HG03558 (cell line): Measurements from ENCODE around the gene DOCK7.
"Not testable (repeated sequence)": the region's sequence is repeated elsewhere in the genome, so short reads cannot be mapped to it uniquely, and the experiment has no call there.

ENCODE experiments used
- ATAC-seq: cut with Tn5 transposase; IDR thresholded peaks from one replicate; pipeline ENCODE4 v1.9.1; 2021; ENCODE audit warnings: moderate number of reproducible peaks; ENCODE audit not compliant: unreplicated experiment; ENCODE audit errors: extremely low read depth

DOCK7 gene

DNA sequence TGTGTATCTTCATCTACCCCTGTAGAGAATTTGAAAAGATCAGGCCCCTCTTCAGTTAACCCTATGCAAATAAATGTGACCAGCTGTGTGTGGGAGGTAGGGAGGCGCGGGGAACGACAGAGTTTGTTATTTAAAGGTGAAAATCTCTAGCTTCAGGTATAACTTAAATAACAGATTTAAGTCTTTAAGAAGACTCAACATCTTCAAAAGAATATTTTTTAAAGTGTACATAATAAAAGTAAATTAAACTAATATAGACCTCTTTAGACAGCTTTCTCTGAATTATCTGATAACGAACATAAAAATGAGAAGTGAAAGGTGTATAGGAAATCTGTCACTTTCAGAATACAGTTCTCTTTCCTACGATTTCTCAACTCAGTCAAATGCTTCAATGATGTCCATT, 74.9 kb downstream of the DOCK7 start:
- ATAC-seq, result peak; percentile 77

DNA sequence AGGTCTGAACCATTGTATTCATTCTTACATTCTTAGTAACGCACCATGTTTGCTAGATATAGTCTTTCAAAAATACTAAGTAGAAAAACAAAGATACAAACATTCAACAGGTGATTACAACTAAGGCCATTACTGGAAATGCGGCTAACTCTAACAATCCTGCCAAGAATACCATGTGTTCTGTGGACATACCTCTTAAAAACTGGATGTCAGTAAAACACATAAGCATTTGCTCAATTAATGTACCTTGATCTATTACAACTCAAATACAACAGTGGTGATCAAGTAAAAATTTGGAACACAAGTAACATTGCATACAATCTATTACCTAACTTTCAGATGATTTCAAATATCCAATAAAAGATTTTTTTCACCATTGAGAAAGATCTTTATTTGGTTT, 75.4 kb downstream of the DOCK7 start:
- ATAC-seq, result no peak

DNA sequence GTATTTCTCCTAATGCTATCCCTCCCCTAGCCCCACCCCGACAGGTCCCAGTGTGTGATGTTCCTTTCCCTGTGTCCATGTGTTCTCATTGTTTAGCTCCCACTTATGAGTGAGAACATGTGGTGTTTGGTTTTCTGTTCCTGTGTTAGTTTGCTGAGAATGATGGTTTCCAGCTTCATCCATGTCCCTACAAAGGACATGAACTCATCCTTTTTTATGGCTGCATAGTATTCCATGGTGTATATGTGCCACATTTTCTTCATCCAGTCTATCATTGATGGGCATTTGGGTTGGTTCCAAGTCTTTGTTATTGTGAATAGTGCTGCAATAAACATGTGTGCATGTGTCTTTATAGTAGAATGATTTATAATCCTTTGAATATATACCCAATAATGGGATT, 77.6 kb downstream of the DOCK7 start:
- ATAC-seq, result not testable (repeated sequence)

- no peak for ATAC-seq
Observed at GRCh38 chr1:62608905-62609304, 79.3 kb downstream of the DOCK7 start.

DNA sequence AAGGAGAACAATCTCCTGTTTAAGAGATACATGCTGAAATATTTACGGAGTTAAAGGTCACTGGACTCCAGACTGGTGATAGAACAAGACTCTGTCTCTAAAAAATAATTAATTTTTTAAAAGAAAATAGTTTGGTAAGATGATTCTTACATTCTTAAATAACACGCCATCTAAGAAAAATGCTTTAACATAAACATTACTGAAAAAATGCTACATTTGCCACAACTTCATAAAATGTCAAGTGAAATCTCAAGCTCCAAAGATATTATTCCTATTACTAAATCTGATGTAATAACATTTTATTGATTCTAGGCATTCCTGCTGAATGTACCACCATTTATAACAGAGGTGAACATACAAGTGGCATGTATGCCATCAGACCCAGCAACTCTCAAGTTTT, 86.7 kb downstream of the DOCK7 start:
- no peak for ATAC-seq

DNA sequence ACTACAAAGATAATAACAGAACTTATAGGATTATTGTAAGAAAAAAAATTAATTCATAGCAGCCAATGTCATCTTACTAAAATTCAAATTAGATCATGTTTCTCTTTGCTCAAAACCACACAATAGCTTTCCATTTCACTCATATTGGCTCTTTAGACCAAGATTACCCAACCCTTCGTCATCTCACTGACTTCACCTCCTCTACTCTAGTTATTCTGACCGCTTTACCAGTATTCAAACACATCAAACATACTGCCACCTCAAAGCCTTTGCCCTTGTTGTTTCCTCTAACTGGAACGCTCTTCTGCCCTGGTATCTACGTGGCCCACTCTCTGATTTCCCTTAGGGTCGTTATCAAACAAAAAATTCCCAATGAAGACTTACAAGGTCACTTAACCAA, 89.1 kb downstream of the DOCK7 start:
- no peak for ATAC-seq

DNA sequence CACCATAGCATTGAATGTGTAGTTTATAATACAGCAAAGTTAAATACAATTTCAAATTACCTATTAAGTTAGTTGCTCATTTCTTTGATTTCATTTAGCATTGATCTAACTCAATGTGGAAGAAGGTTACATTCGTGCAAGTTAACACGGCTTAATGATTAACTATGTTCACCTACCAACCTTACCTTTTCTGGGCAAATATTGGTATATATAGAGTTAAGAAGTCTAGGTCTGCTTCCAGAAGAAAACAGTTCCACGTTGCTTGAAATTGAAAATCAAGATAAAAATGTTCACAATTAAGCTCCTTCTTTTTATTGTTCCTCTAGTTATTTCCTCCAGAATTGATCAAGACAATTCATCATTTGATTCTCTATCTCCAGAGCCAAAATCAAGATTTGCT, 90.9 kb downstream of the DOCK7 start, which contains the start of gene ANGPTL3:
Gene ANGPTL3 (plus strand): TSS at position 240 of the 400 bp plus-strand sequence. CDS start 47 bp downstream, at position 287.
- ATAC-seq, result no peak

DNA sequence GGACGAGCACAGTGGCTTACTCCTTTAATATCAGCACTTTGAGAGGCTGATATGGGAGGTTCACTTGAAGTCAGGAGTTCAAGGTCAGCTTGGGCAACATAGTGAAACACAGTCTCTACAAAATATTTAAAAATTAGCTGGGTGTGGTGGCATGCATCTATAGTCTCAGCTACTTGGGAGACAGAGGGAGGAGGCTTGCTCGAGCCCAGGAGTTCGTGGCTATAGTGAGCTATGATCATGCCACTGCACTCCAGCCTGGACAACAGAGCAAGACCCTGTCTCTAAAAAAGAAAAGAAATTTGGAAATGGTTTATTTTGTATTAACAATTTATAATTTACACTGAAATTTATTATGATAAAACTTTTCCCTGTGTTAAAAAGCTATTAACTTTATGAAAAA, 92.5 kb downstream of the DOCK7 start:
- no peak for ATAC-seq

GRCh38 chr1:62593825-62594394, 94.3 kb downstream of the DOCK7 start:
- ATAC-seq, result no peak

GRCh38 chr1:62590970-62591368, 97.2 kb downstream of the DOCK7 start:
- ATAC-seq, result no peak

DNA sequence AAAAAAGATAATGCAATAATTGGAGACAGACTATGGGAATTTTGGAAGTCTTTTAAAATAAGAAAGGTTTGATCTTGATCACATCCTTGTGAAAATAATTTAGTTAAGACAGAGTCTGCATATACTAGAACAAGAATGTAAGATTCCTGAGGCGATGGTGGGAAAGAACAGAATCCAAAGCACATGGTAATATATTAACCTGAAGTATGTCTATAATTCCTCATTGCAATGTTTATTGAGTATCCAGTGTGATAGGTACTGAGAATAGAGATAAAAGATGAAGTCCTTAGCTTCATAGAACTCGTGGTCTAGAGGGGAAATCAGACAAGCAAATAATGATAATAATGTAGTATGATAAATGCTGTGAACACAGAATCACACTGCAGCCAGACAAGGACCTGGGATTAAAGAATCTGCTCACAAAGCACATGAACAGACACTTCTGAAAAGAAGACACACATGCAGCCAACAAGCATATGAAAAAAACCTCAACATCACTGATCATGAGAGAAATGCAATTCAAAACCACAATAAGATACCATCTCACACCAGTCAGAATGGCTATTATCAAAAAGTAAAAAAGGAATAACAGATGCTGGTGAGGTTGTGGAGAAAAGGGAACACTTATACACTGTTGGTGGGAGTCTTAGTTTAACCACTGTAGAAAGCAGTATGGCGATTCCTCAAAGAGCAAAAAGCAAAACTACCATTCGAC, 97.8 kb downstream of the DOCK7 start:
- ATAC-seq, result no peak

DNA sequence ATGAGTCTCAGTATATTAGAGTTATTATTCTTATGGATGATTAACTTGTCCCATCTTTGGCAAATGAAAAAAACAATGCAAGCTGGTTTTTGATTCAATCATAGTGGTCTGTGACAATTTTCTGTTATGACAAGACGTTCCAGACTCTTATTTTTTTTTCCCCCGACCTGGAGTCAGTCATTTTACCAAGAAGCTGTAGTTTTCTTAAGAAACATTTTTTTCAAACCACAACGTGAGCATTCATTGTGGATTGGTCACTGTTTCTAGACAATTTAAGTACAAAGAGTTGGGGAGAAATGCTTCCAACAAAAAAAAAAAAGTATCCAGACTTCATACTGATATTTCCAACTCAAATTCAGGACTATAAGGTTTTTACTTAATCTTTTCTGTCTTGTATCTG, 98.9 kb downstream of the DOCK7 start:
- ATAC-seq, result no peak

- no peak for ATAC-seq
Observed at GRCh38 chr1:62588000-62588399, 100.2 kb downstream of the DOCK7 start.

GRCh38 chr1:62585469-62586155, 102.6 kb downstream of the DOCK7 start:
- no peak for ATAC-seq

GRCh38 chr1:62573675-62574074, 114.5 kb downstream of the DOCK7 start:
- ATAC-seq, result no peak

GRCh38 chr1:62572476-62572875, 115.7 kb downstream of the DOCK7 start:
- ATAC-seq, result no peak

- not testable (repeated sequence) for ATAC-seq
Observed at GRCh38 chr1:62571517-62571916, 116.7 kb downstream of the DOCK7 start.

GRCh38 chr1:62567926-62568325, 120.3 kb downstream of the DOCK7 start:
- ATAC-seq, result not testable (repeated sequence)

DNA sequence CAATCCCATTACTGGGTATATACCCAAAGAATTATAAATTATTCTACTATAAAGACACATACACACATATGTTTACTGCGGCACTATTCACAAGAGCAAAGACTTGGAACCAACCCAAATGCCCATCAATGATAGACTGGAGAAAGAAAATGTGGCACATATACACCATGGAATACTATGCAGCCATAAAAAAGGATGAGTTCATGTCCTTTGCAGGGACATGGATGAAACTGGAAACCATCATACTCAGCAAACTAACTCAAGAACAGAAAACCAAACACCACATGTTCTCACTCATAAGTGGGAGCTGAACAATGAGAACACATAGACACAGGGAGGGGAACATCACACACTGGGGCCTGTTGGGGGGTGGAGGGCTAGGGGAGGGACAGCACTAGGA, 121.0 kb downstream of the DOCK7 start:
- ATAC-seq, result not testable (repeated sequence)

DNA sequence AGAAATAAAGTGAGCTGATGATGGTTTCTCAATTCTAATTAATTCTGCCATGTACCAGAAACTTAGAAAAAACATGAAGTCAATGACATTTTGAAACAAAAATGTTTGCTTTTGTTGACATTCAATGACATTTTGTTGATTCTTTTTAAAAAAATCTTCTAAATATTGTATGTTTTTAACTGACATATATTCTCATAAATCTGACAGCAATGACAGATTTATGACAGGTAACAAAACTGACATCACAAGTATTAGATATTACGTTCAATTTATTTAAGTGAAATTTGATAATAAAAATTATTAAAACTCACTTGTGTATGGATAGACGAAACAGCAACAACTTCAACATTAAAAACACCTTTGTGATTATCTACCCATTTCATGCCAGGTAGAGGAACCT, 126.9 kb downstream of the DOCK7 start:
- no peak for ATAC-seq

DNA sequence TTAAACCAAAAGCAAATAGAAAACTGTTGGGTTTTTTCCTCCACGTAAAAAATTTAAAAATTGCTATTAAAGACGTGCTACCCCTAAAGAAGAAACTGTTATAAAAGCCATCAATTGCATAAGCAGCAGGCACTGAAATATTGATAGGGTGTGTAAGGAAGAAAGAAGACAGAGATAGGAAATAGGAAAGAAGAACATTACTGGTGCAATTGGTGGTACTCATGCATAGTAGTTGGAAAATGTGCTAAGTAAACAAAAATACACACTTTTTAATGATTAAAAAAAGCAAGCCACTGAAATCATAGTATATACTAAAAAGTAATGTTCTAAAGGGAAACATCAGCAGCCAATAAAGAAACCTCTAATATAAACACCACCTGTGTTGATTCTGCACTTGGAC, 143.6 kb downstream of the DOCK7 start:
- no peak for ATAC-seq
